Measurements from ENCODE around the gene C5AR2. TPM values are rescaled to one million over a fixed set of nuclear protein-coding genes. Genes with fewer than 3 reads are reported as not detected.
"Not testable (repeated sequence)": the region's sequence is repeated elsewhere in the genome, so short reads cannot be mapped to it uniquely, and the experiment has no call there.

Gene C5AR2
- total RNA-seq, 1 experiment from 2014 or later: 0.17 TPM

- no peak for DNase-seq (ENCODE audit: low read depth)
Measured at GRCh38 chr19:47323409-47323808, 8.6 kb upstream of the C5AR2 start.

- no peak for DNase-seq (ENCODE audit: low read depth)
Measured at GRCh38 chr19:47323872-47324271, 8.1 kb upstream of the C5AR2 start.

GRCh38 chr19:47324502-47324901, 7.5 kb upstream of the C5AR2 start:
- peak; percentile 60 for DNase-seq (ENCODE audit: low read depth)

- DNase-seq (ENCODE audit: low read depth): no peak
Measured at GRCh38 chr19:47330466-47330869, 1.5 kb upstream of the C5AR2 start.

GRCh38 chr19:47331490-47331889, 485 bp upstream of the C5AR2 start:
- no peak for DNase-seq (ENCODE audit: low read depth)

GRCh38 chr19:47336765-47337718, 5.1 kb downstream of the C5AR2 start:
- peak; percentile 26 for DNase-seq (ENCODE audit: low read depth)

GRCh38 chr19:47339196-47339880, 7.4 kb downstream of the C5AR2 start:
- no peak for DNase-seq (ENCODE audit: low read depth)

- DNase-seq (ENCODE audit: low read depth): no peak
Measured at GRCh38 chr19:47340477-47341208, 8.7 kb downstream of the C5AR2 start.

GRCh38 chr19:47341734-47342133, 9.8 kb downstream of the C5AR2 start:
- DNase-seq (ENCODE audit: low read depth): no peak

- no peak for DNase-seq (ENCODE audit: low read depth)
Measured at GRCh38 chr19:47343194-47343802, 11.3 kb downstream of the C5AR2 start.

- DNase-seq (ENCODE audit: low read depth): no peak
Measured at GRCh38 chr19:47344425-47344824, 12.4 kb downstream of the C5AR2 start.

- DNase-seq (ENCODE audit: low read depth): not testable (repeated sequence)
Measured at GRCh38 chr19:47346024-47346423, 14.0 kb downstream of the C5AR2 start.

GRCh38 chr19:47348819-47349795, 17.1 kb downstream of the C5AR2 start, which contains the start of gene DHX34:
TSS of gene DHX34 (plus strand) at chr19:47349315. CDS start at chr19:47353031, 3,716 bp downstream.
- peak; percentile 100 for DNase-seq (ENCODE audit: low read depth)

GRCh38 chr19:47350630-47351029, 18.7 kb downstream of the C5AR2 start:
- no peak for DNase-seq (ENCODE audit: low read depth)

GRCh38 chr19:47351548-47351947, 19.6 kb downstream of the C5AR2 start:
- DNase-seq (ENCODE audit: low read depth): no peak

- no peak for DNase-seq (ENCODE audit: low read depth)
Measured at GRCh38 chr19:47352095-47352494, 20.1 kb downstream of the C5AR2 start.

GRCh38 chr19:47353307-47353712, 21.3 kb downstream of the C5AR2 start:
- DNase-seq (ENCODE audit: low read depth): no peak

- no peak for DNase-seq (ENCODE audit: low read depth)
Measured at GRCh38 chr19:47356900-47357299, 24.9 kb downstream of the C5AR2 start.

- no peak for DNase-seq (ENCODE audit: low read depth)
Measured at GRCh38 chr19:47357788-47358680, 26.1 kb downstream of the C5AR2 start.
